H1 (cell line): ENCODE measurements around the gene PRXL2B. TPM values are rescaled to one million over a fixed set of nuclear protein-coding genes. Genes with fewer than 3 reads are reported as not detected.

Experiments
- BCL11A ChIP-seq, 2 experiments: IDR thresholded peaks; one replicate each; pipeline ENCODE4 v1.6.1; 2011; ENCODE audit warnings: low read depth in 2 of 2, low read length in 2 of 2, mild to moderate bottlenecking in 2 of 2
- CHD2 ChIP-seq: IDR thresholded peaks from 2 replicates; pipeline ENCODE4 v1.6.1; 2012; ENCODE audit warnings: low read length, improper control_type of control experiment
- E2F6 ChIP-seq: IDR thresholded peaks from 2 replicates; pipeline ENCODE4 v1.6.1; 2012; ENCODE audit warnings: inconsistent platforms
- EP300 ChIP-seq, 2 experiments: IDR thresholded peaks; 1 replicate in 1 of 2; 2 replicates in 1 of 2; pipeline ENCODE4 v1.6.1; 2011 to 2012; ENCODE audit warnings: low read depth in 2 of 2, low read length in 2 of 2, mild to moderate bottlenecking in 2 of 2, borderline replicate concordance in 1 of 2, inconsistent platforms in 1 of 2, moderate library complexity in 1 of 2
- EZH2 ChIP-seq: fragments of 200-600 bp; sonication (generic); IDR thresholded peaks from 2 replicates; pipeline ENCODE4 v1.7.1; 2012; ENCODE audit warnings: low read depth, mild to moderate bottlenecking, moderate library complexity, low read length, inconsistent platforms; ENCODE audit not compliant: severe bottlenecking
- HDAC2 ChIP-seq, 2 experiments: fragments of 300-600 bp in 1 of 2; sonication (generic) in 1 of 2; IDR thresholded peaks; 2 replicates each; pipeline ENCODE4 v1.6.1; 2011 to 2012; ENCODE audit warnings: low read depth in 2 of 2, low read length in 2 of 2, mild to moderate bottlenecking in 2 of 2, moderate library complexity in 2 of 2, borderline replicate concordance in 1 of 2, inconsistent platforms in 1 of 2
- JUN ChIP-seq: IDR thresholded peaks from 2 replicates; pipeline ENCODE4 v1.6.1; 2011; ENCODE audit warnings: low read depth, mild to moderate bottlenecking, improper control_type of control experiment, low read length
- KDM1A ChIP-seq: fragments of 200-600, 300-600 bp; sonication (generic); IDR thresholded peaks from 2 replicates; pipeline ENCODE4 v1.7.1; 2016; ENCODE audit warnings: mild to moderate bottlenecking, low read length, borderline replicate concordance
- KDM4A ChIP-seq: IDR thresholded peaks from one replicate; pipeline ENCODE4 v1.7.1; 2012; ENCODE audit warnings: low read depth, mild to moderate bottlenecking, moderate library complexity, low read length, inconsistent platforms; ENCODE audit not compliant: severe bottlenecking
- KDM5A ChIP-seq: fragments of 200-600 bp; IDR thresholded peaks from 2 replicates; pipeline ENCODE4 v1.7.1; 2012; ENCODE audit warnings: mild to moderate bottlenecking, low read length, inconsistent platforms, mixed read lengths
- MAFK ChIP-seq: IDR thresholded peaks from 2 replicates; pipeline ENCODE4 v1.6.1; 2012; ENCODE audit warnings: low read depth, mild to moderate bottlenecking, improper control_type of control experiment, low read length
- NRF1 ChIP-seq: IDR thresholded peaks from 2 replicates; pipeline ENCODE4 v1.6.1; 2011; ENCODE audit warnings: mild to moderate bottlenecking, low read depth, low read length, improper control_type of control experiment
- POLR2AphosphoS5 ChIP-seq: IDR thresholded peaks from 2 replicates; pipeline ENCODE4 v1.6.1; 2011; ENCODE audit warnings: low read depth, low read length
- RFX5 ChIP-seq: IDR thresholded peaks from 2 replicates; pipeline ENCODE4 v1.6.1; 2011; ENCODE audit warnings: low read depth, low read length, improper control_type of control experiment, borderline replicate concordance
- SIN3A ChIP-seq, 2 experiments: IDR thresholded peaks in 1 of 2; conservative IDR thresholded peaks in 1 of 2; 2 replicates each; pipeline ENCODE4 v1.6.1; 2011 to 2012; ENCODE audit warnings: low read length in 2 of 2, improper control_type of control experiment in 1 of 2, low read depth in 1 of 2, mild to moderate bottlenecking in 1 of 2
- SP2 ChIP-seq: IDR thresholded peaks from 2 replicates; pipeline ENCODE4 v1.6.1; 2012; ENCODE audit warnings: mild to moderate bottlenecking, low read length, inconsistent platforms
- SUZ12 ChIP-seq: fragments of 200-600 bp; sonication (generic); IDR thresholded peaks from 2 replicates; pipeline ENCODE4 v1.6.1; 2012; ENCODE audit warnings: mild to moderate bottlenecking, inconsistent platforms, low read length, moderate library complexity, mixed read lengths
- TAF1 ChIP-seq: IDR thresholded peaks from 2 replicates; pipeline ENCODE4 v1.6.1; 2011; ENCODE audit warnings: mild to moderate bottlenecking, low read depth, low read length
- TAF7 ChIP-seq: optimal IDR thresholded peaks from 2 replicates; pipeline ENCODE3; 2011; ENCODE audit warnings: low read depth, mild to moderate bottlenecking, inconsistent platforms, low read length, moderate library complexity, borderline replicate concordance
- TBP ChIP-seq: IDR thresholded peaks from 2 replicates; pipeline ENCODE4 v1.6.1; 2011; ENCODE audit warnings: low read depth, low read length, improper control_type of control experiment
- ZNF274 ChIP-seq: IDR thresholded peaks from 2 replicates; pipeline ENCODE4 v1.7.0; 2012; ENCODE audit warnings: low read length, borderline replicate concordance; ENCODE audit errors: extremely low read depth
- polyA plus RNA-seq, 7 experiments: library from polyadenylated mRNA; depleted of rRNA in 3 of 7; stranded (reverse) in 5 of 7; unstranded in 2 of 7; fragments of >200 nt in 5 of 7; fragments of 200-250 nt in 2 of 7; gene quantifications; 1 replicate in 5 of 7; 2 replicates in 1 of 7; 4 replicates in 1 of 7; pipeline versions ENCODE4 v1.2.1 to v1.2.3, GENCODE V29; 2011 to 2013; ENCODE audit warnings: missing spikeins in 2 of 7, mixed read lengths in 2 of 7
- total RNA-seq: library from RNA; stranded (reverse); fragmentation: NEBNext Ultra II Directional; extraction: Animal tissue kit (Norgen Biotek cat#: 25700); gene quantifications from 2 replicates; pipeline ENCODE4 v1.2.1, GENCODE V29; 2021
- TF ChIP-seq, protein P1 (sequence below): IDR thresholded peaks from 2 replicates; pipeline ENCODE4 v1.6.1; 2012; ENCODE audit warnings: inconsistent platforms

Gene PRXL2B
- total and polyA plus RNA-seq, 2 of the 8 experiments (the other 6 are each of a cell fraction or from before 2014, with no cell fraction given), result 35.3 to 46.0 TPM

DNA sequence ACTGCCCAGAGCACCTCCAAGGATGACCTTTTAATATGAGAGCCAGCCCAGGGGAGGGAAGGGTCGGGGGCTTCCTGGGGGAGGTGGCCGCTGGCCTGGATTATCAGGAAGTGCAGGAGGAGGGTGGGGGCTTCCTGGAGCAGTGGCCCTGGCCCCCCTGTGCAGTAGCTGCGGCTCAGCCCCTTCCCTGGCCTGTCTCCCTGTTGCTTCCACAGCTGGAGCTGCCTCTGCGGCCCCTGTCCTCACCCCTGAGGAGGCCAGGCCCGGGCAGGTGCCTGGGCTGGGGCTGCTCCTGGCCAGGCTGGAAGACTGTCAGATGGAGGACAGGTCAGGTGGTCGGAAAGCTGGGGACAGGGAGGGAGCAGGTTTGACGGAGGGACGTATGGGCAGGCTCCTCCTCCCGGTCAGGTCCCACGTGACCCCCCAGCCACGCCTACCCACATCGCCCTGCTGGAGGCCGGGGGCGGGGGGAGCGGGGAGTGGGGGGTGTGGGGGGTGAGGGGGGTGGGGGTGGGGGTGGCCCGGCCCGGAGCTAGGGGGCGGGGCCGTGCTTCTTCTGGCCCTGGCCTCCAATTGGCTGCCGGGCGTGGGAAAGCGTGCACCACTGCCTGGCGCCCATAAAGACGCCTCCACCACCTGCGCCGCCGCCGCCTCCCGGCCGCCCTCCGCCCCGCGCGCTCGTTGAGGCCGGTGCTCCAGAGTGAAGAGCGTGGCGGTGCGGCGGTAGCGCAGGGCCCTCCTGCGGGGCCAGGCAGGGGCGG, 40.6 kb upstream of the PRXL2B start (continued):
- no peak for TF ChIP-seq SUZ12
- TF ChIP-seq TBP, result peak; percentile 70; the same call in 1 of the 2 replicates
- no peak for TF ChIP-seq KDM1A
- TF ChIP-seq SIN3A (conservative IDR thresholded peaks at IDR 0.05 in 1 of 2, IDR thresholded peaks at IDR 0.05 in 1 of 2; ENCODE audit: low read depth in 1 of 2, low read length in 2 of 2), result peak; percentile 36 to 75; a peak in 1 of 4 replicates
- TF ChIP-seq CHD2, result no peak
- no peak for TF ChIP-seq JUN
- no peak for TF ChIP-seq NRF1
- peak; percentile 86 for TF ChIP-seq E2F6
- 0 out of 2 replicates have a peak, but pooled peaks have one; percentile 33 for TF ChIP-seq POLR2AphosphoS5
- TF ChIP-seq KDM4A, result no peak
- no peak for TF ChIP-seq EZH2
- no peak for TF ChIP-seq HDAC2 (IDR thresholded peaks at IDR 0.05; ENCODE audit: borderline replicate concordance in 1 of 2, low read depth in 2 of 2, low read length in 2 of 2)
- TF ChIP-seq MAFK, result no peak
- no peak for TF ChIP-seq SP2
- no peak for TF ChIP-seq TAF7
- TF ChIP-seq EP300 (IDR thresholded peaks at IDR 0.05; ENCODE audit: borderline replicate concordance in 1 of 2, low read depth in 2 of 2, low read length in 2 of 2), result no peak
- TF ChIP-seq TAF1, result 0 out of 2 replicates have a peak, but pooled peaks have one; percentile 29
- TF ChIP-seq ZNF274, result no peak
- TF ChIP-seq KDM5A, result no peak
- TF ChIP-seq RFX5, result no peak
- TF ChIP-seq BCL11A (IDR thresholded peaks at IDR 0.05; ENCODE audit: low read depth in 2 of 2, low read length in 2 of 2), result no peak
- TF ChIP-seq, protein P1, sequence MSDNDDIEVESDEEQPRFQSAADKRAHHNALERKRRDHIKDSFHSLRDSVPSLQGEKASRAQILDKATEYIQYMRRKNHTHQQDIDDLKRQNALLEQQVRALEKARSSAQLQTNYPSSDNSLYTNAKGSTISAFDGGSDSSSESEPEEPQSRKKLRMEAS, result peak; percentile 54; the same call in 1 of the 2 replicates
